ENCODE measurements around the gene IER2. TPM values are rescaled to one million over a fixed set of nuclear protein-coding genes. Genes with fewer than 3 reads are reported as not detected.
"Not testable (repeated sequence)": the region's sequence is repeated elsewhere in the genome, so short reads cannot be mapped to it uniquely, and the experiment has no call there.

IER2 gene
- total RNA-seq, 1 experiment from 2014 or later, result 37.1 TPM

DNA sequence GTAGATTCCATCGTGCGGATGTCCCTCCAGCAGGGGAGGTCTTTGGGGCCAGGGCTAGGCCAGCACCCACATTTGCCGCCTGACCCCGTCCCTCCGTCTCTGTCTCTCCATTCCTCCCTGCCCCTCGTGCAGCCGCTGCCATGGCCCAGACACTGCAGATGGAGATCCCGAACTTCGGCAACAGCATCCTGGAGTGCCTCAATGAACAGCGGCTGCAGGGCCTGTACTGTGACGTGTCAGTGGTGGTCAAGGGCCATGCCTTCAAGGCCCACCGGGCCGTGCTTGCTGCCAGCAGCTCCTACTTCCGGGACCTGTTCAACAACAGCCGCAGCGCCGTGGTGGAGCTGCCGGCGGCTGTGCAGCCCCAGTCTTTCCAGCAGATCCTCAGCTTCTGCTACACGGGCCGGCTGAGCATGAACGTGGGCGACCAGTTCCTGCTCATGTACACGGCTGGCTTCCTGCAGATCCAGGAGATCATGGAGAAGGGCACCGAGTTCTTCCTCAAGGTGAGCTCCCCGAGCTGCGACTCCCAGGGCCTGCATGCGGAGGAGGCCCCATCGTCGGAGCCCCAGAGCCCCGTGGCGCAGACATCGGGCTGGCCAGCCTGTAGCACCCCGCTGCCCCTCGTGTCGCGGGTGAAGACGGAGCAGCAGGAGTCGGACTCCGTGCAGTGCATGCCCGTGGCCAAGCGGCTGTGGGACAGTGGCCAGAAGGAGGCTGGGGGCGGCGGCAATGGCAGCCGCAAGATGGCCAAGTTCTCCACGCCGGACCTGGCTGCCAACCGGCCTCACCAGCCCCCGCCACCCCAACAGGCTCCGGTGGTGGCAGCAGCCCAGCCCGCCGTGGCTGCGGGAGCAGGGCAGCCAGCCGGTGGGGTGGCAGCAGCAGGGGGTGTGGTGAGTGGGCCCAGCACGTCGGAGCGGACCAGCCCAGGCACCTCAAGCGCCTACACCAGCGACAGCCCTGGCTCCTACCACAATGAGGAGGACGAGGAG is 14.8 kb upstream of the IER2 start:
- no peak for DNase-seq (ENCODE audit: low read depth)
- in situ Hi-C loops (cut with HindIII; ENCODE audit: low pct_unique_long_range_greater_than_20kb, low sequenced_read_pairs), result no loop called here

DNA sequence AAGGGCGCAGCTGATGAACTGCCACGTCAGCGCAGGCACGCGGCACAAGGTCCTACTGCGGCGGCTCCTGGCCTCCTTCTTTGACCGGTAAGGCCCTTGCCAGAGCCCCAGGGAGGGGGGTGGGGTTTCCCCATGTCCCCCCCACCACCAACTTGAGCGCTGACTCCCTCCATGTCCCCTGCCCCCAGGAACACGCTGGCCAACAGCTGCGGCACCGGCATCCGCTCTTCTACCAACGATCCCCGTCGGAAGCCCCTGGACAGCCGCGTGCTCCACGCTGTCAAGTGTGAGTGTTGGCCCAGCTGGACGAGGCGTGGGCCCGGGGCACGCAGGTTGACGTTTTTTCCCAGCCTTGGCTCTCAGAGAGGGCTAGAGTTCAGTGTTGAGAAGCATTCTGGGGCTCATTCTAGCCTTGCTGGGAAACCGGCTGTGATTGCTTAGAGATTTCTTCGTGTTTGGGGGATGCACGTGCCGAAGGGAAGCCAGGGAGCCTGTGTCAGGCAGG is 12.9 kb upstream of the IER2 start:
- in situ Hi-C loops (cut with HindIII; ENCODE audit: low pct_unique_long_range_greater_than_20kb, low sequenced_read_pairs), result no loop called here
- no peak for DNase-seq (ENCODE audit: low read depth)

DNA sequence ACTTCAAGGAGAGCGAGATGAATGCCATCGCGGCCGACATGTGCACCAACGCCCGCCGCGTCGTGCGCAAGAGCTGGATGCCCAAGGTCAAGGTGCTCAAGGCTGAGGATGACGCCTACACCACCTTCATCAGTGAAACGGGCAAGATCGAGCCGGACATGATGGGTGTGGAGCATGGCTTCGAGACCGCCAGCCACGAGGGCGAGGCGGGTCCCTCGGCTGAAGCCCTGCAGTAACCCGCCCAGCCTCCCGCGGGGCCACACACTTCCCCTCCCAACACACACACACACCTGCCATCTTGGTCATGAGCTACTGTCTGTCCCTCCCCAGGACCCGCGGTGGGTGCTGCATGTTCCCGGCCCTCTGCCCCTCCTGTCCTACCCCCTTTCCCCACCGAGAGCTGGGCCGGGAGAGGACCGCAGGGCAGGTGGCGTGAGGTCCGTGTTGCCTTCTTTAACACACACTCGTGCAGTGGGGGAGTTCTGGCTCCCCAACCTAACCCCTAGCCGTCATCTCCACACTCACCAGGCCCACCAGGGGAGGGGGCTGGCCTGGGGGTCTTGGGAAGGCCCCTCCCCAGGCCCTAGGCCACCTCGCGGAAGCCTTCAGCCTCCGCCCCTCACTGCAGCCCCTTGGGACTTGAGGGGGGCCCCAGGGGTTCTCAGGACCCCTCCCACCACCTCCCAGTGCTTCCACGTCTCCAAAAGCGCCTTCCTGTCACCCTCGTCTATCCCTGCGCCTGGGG is 11.9 kb upstream of the IER2 start:
- in situ Hi-C loops (cut with HindIII; ENCODE audit: low pct_unique_long_range_greater_than_20kb, low sequenced_read_pairs), result no loop called here
- DNase-seq (ENCODE audit: low read depth), result no peak

DNA sequence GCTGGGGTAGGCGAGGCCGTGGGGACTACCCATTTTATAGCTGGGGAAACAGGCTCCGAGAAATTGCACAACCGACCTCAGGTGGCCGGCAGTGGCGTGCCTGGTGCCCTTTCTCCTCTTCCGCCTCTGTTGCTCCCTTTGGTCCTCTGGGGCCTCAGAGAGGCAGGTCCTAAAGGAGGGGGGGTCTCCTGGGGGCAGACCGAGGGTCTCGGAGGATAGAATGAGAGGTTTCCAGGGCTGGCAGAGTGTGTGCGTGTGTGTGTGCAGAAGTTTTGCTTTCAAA is 11.4 kb upstream of the IER2 start:
- in situ Hi-C loops (cut with HindIII; ENCODE audit: low pct_unique_long_range_greater_than_20kb, low sequenced_read_pairs), result no loop called here

DNA sequence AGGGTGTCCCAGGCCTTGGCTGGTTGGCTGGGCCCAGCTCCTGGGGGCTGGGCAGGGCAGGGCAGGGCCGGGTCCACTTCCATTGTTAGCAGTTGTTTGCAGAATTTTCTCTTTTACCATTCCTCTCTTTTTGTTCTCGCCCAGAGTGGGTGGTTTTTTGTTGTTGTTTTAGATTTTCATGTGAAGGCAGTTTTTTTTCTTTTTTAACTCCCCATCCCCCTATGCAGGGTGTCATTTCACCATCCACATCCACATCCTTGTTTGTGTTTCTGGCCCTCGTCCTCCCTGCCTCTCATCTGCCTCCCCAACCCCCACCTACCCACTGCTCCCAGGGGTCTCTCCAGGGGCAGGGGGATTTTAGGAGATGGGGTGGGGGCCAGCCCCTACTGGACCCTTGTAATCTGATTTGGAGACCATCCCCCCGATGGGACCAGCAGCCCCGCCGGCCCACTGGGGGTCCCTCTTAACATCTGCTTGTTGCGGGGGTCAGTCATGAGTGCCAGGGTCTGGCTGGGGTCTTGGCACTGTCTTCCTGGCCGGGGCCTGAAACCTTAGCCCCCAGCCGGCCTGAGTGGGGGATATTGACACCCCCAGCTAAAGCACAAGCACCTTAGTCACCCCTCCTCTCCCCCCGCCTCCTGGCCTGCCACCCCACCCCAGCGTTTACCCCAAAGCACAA is 10.4 kb upstream of the IER2 start:
- no peak for DNase-seq (ENCODE audit: low read depth)
- in situ Hi-C loops (cut with HindIII; ENCODE audit: low pct_unique_long_range_greater_than_20kb, low sequenced_read_pairs), result no loop called here

More for the DNA sequence above, 11.4 kb upstream of the IER2 start:
- no peak for DNase-seq (ENCODE audit: low read depth)

DNA sequence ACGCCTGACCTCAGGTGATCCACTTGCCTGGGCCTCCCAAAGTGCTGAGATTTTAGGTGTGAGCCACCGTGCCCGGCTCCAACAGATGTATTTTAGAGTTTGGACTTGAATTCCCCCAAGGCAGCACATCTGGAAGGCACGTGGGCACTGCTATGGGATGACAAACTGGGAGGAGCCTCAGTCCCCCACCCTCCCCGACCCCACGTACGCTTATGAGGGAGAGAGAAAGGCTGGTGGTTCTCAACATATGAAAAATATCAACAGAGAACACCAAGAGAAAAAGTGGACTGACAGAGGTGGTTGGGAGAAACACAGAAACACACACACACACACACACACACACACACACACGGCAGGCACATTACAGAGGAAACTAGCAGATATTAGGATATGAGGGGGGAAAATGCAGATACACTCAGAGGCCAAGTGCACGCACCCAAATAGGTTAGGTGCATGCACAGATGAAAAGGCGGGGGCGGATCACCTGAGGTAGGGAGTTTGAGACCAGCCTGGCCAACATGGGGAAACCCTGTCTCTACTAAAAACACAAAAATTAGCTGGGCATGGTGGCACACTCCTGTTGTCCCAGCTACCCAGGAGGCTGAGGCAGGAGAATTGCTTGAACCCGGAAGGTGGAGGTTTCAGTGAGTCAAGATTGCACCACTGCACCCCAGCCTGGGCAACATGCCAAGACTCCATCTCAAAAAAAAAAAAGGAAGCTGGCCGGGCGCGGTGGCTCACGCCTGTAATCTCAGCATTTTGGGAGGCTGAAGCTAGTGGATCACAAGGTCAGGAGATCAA is 3.2 kb upstream of the IER2 start:
- in situ Hi-C loops (cut with HindIII; ENCODE audit: low pct_unique_long_range_greater_than_20kb, low sequenced_read_pairs), result no loop called here
- no peak for DNase-seq (ENCODE audit: low read depth)

DNA sequence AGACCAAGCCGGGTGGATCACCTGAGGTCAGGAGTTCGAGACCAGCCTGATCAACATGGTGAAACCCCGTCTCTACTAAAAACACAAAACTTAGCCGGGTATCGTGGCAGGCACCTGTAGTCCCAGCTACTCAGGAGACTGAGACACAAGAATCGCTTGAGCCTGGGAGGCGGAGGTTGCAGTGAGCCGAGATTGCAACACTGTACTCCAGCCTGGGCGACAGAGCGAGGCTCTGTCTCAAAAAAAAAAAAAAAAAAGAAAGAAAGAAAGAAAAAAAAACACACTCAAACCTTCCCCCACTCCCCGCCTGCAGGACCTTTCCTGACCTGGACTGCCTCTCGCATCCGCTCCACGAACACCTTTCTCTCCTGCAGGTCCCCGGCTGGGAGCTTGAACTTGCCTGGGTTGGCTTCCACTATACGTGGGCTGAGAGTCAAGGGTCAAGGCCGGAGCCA is 1.0 kb upstream of the IER2 start:
- DNase-seq (ENCODE audit: low read depth); in situ Hi-C loops (cut with HindIII; ENCODE audit: low pct_unique_long_range_greater_than_20kb, low sequenced_read_pairs): not testable (repeated sequence)

DNA sequence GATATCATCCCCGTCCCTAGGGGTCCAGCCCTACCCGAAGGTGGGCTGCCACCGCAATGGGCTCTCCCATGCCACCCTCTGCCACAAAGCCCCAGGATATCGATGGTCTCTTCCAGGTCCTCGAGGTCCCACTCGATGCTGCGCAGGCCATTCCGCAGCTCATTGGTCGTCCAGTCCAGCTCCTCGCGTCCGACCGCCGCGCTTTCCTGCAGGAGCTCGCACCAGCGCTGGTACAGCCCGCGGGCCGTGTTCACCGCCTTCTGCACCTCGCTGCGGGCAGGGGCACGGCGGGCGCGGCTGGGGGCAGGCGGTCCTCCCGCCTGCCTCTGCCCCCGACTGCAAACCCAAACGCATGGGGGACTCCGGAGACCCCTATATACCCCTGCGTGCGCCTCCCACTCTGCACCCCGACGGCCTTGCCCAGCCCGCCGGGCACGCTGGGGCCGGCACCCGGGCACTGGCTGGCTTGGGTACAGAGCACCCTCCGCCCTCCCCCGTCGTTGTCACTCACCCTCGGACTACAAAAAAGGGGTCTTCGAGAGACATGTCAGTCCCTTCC is 504 bp upstream of the IER2 start:
- in situ Hi-C loops (cut with HindIII; ENCODE audit: low pct_unique_long_range_greater_than_20kb, low sequenced_read_pairs), result no loop called here
- DNase-seq (ENCODE audit: low read depth), result no peak

DNA sequence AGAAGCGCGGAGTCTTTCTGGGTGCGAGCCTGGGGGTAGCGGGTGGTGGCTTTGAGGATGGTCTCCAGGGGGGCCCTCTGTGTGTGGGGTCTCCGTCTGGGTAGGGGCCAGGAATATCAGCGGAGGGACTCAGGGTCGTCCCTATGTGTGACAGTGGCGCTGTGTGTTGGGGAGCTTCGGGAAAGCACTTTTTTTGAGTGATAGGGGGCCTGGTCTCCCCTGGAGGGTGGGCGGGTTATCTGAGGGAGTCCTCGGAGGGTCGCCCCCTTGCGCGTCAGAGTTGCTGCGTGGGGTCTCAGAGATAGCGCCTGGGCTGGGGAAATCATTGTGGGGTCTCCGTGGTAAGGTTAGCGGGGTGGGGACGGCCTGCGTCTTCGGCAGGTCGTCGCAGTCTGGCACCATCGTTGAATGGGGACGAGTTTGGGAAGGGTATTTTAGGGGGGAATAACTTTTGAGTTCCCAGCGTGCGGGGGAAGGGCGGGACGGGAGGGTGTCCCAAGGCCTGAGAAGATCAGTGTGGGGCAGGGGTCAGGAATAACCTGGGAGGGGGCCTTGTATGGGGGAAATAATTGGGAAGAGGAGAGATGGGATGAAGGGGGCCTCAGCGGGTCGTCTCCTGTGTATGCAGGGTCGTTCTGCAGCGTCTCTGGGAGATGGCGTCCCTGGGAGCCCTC is 857 bp downstream of the IER2 start:
- in situ Hi-C loops (cut with HindIII; ENCODE audit: low pct_unique_long_range_greater_than_20kb, low sequenced_read_pairs), result no loop called here
- DNase-seq (ENCODE audit: low read depth), result no peak

DNA sequence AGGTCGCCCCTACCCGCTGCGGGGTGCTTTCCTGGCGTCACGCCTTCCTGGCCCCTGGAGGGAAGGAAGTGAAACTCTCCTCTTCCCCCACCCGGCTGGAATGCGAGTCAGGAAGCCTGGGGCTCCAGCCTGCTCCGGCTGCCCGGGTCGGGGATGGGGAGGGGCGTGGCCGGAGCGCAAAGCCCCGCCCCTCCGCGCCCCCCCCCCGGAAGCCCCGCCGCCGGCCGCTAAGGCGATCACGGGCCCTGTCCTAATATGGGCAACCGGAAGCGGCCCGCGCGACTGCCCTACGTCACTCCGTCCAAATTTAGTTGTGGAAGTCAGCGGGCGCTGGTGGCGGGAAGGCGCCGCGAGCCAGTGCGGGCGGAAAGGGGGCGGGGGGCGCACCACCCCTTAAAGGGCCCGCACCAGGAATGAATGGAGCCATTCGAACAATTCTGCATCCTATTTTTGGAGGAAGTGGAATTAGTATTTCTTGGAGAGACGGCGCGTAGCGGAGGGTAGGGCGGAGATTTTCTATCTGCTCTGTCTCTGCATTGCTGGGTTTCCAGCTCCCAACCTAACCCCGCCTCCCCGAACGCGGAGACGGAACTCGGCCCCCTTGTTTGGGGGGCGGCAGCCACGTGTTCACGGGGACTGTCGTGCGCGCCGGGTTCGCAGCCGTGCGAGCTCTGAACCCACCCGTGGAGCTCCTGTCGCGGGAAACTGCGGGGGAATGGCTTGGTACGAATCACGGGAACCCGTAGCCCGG is 1.6 kb downstream of the IER2 start:
- in situ Hi-C loops (cut with HindIII; ENCODE audit: low pct_unique_long_range_greater_than_20kb, low sequenced_read_pairs), result no loop called here
- DNase-seq (ENCODE audit: low read depth), result peak; percentile 98

DNA sequence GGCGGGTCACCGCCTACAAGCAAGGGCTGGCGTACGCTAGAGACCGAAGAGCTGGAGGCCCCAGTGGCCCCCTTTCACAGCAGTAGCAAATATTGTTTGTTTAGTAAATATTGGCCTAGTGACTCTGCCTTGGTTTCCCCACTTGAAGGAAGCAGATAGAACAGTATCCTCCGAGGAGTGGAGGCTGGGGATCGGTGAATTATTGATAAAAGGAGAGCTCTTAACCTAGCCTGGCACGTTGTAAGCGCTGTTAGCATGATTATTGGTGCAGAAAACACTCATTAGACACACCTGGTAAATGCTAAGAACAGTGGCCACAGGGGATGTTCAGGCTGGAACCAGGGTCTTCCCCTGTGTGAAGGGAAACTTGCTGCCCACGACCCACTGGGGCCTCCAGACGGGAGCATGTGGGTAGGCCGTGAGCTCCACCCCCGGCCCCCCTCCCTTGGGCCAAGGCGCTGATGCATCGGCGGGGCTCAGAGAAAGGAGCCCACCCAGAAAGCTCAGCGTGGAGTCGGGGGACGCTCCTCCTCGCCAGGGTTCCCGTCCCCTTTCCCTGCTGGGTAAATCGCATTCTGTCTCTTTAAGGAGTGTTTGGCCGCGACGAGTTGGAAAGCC is 2.3 kb downstream of the IER2 start:
- DNase-seq (ENCODE audit: low read depth), result no peak
- in situ Hi-C loops (cut with HindIII; ENCODE audit: low pct_unique_long_range_greater_than_20kb, low sequenced_read_pairs), result no loop called here

DNA sequence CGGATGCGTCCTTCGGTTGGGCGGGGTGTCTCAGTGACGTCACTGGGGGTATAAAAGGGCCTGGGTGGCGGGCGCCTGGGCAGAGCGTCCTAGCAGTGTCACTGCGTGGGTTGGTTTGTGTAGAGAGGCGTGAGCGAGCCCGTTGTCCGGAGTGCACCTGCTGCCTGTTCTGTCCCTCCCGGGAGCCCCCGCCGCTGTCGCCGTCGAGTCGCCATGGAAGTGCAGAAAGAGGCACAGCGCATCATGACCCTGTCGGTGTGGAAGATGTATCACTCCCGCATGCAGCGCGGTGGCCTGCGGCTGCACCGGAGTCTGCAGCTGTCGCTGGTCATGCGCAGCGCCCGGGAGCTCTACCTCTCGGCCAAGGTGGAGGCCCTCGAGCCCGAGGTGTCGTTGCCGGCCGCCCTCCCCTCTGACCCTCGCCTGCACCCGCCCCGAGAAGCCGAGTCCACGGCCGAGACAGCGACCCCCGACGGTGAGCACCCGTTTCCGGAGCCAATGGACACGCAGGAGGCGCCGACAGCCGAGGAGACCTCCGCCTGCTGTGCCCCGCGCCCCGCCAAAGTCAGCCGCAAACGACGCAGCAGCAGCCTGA is 2.9 kb downstream of the IER2 start:
- in situ Hi-C loops (cut with HindIII; ENCODE audit: low pct_unique_long_range_greater_than_20kb, low sequenced_read_pairs), result no loop called here
- DNase-seq (ENCODE audit: low read depth), result peak; percentile 96

DNA sequence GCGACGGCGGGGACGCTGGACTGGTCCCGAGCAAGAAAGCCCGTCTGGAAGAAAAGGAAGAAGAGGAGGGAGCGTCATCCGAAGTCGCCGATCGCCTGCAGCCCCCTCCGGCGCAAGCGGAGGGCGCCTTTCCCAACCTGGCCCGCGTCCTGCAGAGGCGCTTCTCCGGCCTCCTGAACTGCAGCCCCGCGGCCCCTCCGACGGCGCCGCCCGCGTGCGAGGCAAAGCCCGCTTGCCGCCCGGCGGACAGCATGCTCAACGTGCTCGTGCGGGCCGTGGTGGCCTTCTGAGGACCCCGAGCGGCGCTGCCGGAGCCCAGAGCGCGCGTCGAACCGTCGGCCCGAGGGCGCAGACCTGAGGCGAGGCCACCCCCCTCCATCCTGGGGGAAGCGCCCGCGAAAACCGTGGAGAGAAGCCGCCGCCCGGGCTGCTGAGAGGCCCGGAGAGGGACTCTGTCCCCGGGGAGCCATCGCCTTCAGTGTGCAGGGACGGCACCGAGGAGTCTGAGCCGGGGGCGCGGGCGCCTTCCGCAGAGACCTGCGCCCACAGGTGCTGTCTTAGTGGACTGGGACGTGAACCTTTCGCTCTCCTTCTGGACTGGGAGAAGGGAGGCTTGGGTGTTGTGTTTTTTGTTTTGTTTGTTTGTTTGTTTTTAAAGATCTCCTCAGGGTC is 3.5 kb downstream of the IER2 start:
- no peak for DNase-seq (ENCODE audit: low read depth)
- in situ Hi-C loops (cut with HindIII; ENCODE audit: low pct_unique_long_range_greater_than_20kb, low sequenced_read_pairs), result no loop called here

DNA sequence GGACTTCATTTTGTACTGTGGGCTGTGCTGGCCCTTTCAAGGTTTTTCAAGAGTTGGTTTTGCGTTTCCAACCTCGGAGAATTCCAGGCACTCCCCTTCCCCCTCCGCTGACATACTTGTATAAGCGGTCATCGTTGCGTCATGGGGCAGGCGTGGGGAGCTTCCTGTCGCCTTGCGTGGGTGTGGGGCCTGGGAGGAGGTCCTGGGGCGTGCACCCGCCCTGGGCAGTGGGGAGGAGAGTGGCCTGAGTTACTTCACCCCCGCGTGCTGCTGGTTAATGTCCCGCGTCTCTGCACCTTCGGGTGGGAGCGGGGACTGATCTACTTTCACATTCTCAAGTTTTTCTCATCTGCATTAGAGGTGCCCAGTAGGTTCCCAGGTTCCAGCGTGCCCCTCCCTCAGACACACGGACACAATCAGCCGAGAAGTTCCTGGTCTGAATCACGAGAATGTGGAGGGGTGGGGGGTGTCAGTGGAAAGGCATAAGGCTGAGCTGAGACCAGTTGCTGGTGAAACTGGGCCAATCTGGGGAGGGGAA is 4.1 kb downstream of the IER2 start:
- peak; percentile 80 for DNase-seq (ENCODE audit: low read depth)
- in situ Hi-C loops (cut with HindIII; ENCODE audit: low pct_unique_long_range_greater_than_20kb, low sequenced_read_pairs), result no loop called here

DNA sequence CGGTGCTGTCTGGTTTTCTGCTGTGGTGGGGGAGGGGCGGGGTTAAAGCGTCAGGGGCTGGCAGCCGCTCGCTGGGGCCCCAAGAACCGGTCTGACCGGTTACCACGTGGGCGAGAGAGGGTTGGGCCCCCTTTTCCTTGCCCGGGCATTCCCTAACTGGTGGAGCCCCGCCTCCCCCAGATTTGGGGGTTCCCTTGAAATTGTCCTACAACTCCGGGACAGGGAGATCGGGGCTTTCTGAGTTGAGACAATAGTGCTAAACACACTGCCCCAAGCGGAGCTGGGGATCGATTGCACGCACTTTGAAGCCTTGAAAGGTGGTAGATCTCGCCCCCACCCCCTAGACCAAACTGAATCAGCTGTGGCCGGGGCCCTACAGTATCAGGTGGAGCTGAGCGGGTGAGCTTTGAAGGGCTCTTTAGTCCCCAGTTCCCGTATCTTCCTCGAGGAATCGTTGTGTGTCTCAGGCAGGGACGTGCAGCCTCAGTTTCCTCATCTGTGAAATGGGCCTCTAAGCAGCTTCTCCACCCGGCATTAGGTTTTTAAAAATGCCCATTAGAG is 4.8 kb downstream of the IER2 start:
- peak; percentile 72 for DNase-seq (ENCODE audit: low read depth)
- in situ Hi-C loops (cut with HindIII; ENCODE audit: low pct_unique_long_range_greater_than_20kb, low sequenced_read_pairs), result no loop called here

All from Caki2 (cell line).